GM19023 (cell line): ENCODE measurements around the gene DCP2.
A peak's percentile ranks its signal among the peaks of the same experiment; 100 is the strongest.
"Not testable (repeated sequence)": the region's sequence is repeated elsewhere in the genome, so short reads cannot be mapped to it uniquely, and the experiment has no call there.

Experiments used
- ATAC-seq: cut with Tn5 transposase; IDR thresholded peaks from one replicate; pipeline ENCODE4 v1.9.1; 2021; ENCODE audit warnings: mild to moderate bottlenecking, moderate library complexity; ENCODE audit not compliant: unreplicated experiment

The DCP2 gene

DNA sequence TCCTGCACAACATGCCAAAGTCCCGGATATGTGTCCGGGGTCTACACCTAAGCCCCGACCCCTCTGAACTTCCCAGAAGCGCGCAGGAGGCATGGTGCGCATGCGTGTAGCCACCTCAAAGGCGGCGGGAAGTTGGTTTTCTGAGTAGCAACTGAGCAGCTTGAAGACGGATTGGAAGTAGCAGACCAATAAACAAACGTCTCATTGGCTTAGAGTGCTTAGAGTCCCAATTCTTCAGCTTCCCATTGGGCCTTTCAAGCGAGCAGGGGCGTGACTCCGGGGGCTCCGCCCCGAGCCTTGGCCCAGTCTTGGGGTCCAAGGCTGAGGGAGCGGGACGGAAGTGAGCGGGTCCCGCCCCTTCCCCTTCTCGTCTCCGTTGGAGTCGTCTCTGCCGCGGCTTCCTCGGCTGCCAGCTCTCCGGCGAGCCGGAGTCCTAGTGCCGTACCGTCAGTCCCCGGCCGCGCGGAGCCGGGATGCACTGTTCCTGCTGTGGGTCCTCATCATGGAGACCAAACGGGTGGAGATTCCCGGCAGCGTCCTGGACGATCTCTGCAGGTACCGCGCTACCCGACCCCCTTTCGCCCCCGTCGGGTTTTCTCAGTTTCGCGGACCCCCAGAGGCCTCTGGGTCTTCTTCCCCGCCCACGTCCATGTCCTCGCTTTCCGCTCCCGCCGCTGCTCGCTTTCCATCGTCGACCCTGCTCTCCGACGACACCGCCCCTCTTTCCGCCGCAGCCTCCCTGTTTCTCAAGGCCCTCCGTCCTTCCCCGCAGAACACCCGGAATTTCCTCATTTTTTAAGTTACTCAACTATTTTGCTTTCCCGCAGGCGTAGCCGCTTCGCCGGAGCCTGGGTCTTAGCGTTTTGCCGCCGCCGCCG, at the start of gene DCP2:
DCP2 (plus strand) TSS at position 367 of the 878 bp plus-strand sequence; CDS start at position 503, 136 bp downstream.
- ATAC-seq = peak; percentile 98

GRCh38 chr5:112929336-112930081, 47.1 kb upstream of the DCP2 start:
- peak; percentile 66 for ATAC-seq

DNA sequence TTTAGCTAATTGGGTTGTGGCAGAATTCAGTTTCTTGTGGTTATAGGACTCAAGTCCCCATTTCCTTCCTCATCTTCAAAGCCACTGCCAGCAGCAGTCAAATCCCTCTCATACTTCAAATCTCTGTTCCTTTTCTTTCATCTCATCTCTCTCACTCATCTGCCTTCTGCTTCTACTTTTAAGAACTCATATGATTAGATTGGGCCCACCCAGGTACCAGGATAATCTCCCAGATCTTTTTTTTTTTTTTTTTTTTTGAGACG, 46.6 kb upstream of the DCP2 start:
- no peak for ATAC-seq

GRCh38 chr5:112931473-112931872, 45.1 kb upstream of the DCP2 start:
- no peak for ATAC-seq

GRCh38 chr5:112933105-112933504, 43.5 kb upstream of the DCP2 start:
- ATAC-seq = no peak

DNA sequence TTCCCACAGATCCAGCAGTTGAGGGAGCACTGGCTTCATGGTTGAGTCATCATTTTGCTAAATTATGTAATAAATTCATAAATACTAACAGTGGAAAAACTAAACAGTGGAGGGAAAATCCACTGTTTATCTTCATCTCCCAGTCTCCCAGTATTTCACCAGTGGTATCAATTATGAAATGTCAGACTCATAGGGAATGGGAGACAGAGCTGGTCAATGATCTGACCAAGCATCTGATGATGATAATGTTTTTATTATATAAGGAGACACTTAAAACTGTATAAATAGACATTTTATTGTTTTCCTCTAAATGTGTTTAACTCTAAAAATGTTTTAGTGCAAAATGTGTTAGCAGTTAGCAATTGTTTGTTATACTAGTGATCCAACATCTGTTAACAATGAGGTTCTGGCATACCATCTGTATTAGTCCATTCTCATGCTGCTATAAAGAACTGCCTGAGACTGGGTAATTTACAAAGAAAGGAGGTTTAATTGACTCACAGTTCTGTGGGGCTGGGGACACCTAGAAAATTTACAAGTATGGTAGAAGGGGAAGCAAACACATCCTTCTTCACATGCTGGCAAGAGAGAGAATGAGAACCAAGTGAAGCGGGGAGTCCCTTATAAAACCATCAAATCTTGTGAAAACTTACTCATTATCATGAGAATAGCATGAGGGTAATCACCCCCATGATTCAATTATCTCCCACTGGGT, 42.8 kb upstream of the DCP2 start:
- ATAC-seq = no peak

DNA sequence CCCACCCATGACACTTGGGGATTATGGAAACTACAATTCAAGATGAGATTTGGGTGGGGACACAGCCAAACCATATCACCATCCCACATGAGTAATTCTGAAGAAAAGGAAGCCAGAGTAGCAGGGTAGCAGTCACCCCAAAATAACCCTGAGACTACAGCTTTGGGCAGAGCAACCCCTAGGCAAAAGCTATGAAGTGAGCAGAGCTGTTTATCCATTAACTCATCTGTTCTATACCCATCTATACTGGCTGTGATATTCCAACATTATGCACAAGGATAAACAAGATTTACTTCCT, 42.3 kb upstream of the DCP2 start:
- ATAC-seq = no peak

- ATAC-seq = no peak
Measured at GRCh38 chr5:112935675-112936074, 40.9 kb upstream of the DCP2 start.

GRCh38 chr5:112938286-112938685, 38.3 kb upstream of the DCP2 start:
- ATAC-seq = no peak

- ATAC-seq = no peak
Measured at GRCh38 chr5:112940670-112941069, 35.9 kb upstream of the DCP2 start.

GRCh38 chr5:112948458-112948857, 28.1 kb upstream of the DCP2 start:
- ATAC-seq = no peak

DNA sequence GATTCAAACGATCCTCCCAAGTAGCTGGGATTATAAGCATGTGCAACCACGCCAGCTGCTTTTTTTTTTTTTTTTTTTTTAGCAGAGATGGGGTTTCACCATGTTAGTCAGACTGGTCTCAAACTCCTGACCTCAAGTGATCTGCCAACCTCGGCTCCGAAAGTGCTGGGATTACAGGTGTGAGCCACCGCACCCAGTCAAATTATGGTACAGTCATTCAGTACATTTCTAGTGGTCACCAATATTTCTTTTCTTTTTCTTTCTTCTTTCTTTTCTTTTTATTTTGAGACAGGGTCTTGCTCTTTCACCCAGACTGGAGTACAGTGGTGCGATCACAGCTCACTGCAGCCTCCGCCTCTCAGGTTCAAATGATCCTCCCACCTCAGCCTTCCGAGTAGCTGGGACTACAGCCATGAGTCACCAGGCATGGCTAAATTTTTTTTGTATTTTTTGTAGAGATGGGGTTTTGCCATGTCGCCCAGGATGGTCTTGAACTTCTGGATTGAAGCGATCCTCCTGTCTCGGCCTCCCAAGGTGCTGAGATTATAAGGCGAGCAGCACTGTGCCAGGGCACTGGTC, 25.4 kb upstream of the DCP2 start:
- peak; percentile 87 for ATAC-seq

GRCh38 chr5:112956606-112957005, 20.0 kb upstream of the DCP2 start:
- ATAC-seq = no peak

GRCh38 chr5:112957036-112957808, 19.4 kb upstream of the DCP2 start:
- ATAC-seq = no peak

DNA sequence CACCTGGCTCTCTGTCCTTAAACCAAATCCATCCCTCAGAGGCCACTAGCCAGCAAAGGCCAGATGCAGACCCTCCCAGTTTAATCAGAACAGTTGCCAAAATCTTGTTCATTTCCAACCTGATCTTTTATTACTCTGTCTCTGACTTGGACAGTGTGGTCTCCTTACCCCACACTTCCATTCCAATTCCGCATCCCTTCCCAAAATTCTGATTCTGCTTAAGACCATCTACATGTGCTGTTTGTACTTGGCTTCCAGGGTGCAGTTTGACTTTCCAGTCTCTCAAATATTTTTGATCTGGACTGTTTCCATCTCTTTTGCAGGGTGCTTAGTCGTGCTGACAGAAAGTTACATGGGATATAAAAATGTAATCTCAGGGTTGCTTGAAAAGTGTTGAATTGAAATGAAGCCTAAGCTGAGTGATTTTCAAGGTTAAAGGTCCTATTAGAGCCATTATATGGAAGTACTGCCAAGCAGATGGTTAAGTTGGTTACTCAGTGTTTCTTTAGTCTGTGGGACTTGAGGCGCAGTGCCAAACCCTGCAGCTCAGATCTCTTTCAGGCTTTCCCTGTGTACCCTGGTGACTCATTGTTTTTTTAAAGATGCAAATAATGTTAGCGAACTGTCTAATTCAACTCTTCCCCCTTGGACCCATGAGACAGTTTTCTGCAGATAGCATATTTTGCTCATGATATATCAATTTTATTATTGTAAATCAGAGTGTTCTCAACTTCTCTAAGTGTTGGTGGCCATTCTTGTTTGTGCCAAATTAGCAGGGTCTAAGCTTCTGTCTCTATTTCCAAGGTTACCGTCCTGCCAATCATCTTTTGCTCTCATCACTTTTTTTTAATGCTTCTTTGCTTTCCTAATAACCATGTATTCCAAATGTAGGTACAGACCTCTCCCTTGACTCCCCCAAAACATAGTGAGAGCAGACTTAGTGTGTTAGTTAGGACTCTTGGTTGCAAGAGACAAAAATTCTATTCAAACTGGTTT, 18.2 kb upstream of the DCP2 start:
- ATAC-seq = peak; percentile 77

- ATAC-seq = not testable (repeated sequence)
Measured at GRCh38 chr5:112959872-112960271, 16.7 kb upstream of the DCP2 start.

DNA sequence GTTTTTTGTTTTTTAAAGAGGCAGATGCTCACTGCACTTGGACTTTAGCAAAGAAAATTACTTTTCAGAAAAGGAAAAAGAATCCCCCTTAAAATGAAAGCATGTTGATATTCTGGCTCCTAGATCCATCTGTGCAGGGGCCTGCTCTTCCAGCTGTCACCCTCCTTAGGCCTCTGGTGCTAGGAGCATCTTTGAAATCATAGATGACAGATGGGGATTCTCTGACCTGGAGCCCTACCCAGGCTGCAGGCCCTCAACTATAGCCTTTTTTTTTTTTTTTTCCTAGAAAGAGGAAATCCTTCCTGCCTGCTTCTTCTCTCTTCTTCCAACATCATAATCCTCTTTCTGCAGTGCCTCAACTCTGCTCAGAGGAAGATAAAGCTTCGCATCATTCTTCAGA, 16.3 kb upstream of the DCP2 start:
- no peak for ATAC-seq

- ATAC-seq = no peak
Measured at GRCh38 chr5:112960863-112961504, 15.6 kb upstream of the DCP2 start.

GRCh38 chr5:112963374-112963733, 13.2 kb upstream of the DCP2 start:
- not testable (repeated sequence) for ATAC-seq
